Suprapubic skin (tissue), 4 donors: ENCODE data around the gene PNPLA2. TPM values are rescaled to one million over a fixed set of nuclear protein-coding genes. Genes with fewer than 3 reads are reported as not detected.

ENCODE experiments used
- DNase-seq, 2 donors: peaks; one replicate each; pipeline ENCODE4 v3.0.0-alpha.2; 2019; ENCODE audit warnings: low spot score in 2 of 2
- H3K27ac ChIP-seq: fragments of 200-600 bp; sonication (generic); one replicate; pipeline ENCODE4 v1.5.1; 2019
- H3K27me3 ChIP-seq: fragments of 200-600 bp; sonication (generic); one replicate; pipeline ENCODE4 v1.5.1; 2019
- H3K36me3 ChIP-seq: fragments of 200-600 bp; sonication (generic); one replicate; pipeline ENCODE4 v1.5.1; 2019
- H3K4me1 ChIP-seq: fragments of 200-600 bp; sonication (generic); one replicate; pipeline ENCODE4 v1.5.1; 2019
- H3K4me3 ChIP-seq: fragments of 200-600 bp; sonication (generic); one replicate; pipeline ENCODE4 v1.5.1; 2019; ENCODE audit warnings: mild to moderate bottlenecking
- H3K9me3 ChIP-seq: fragments of 200-600 bp; sonication (generic); one replicate; pipeline ENCODE4 v1.5.1; 2019
- CTCF ChIP-seq, 2 donors: fragments of 200-600 bp in 1 of 2; fragments of 450-650 bp in 1 of 2; sonication (generic) in 1 of 2; IDR thresholded peaks; one replicate each; pipeline ENCODE4 v1.5.1; 2016 to 2019; ENCODE audit warnings: antibody characterized with exemption in 2 of 2, mild to moderate bottlenecking in 1 of 2, moderate library complexity in 1 of 2
- EP300 ChIP-seq: sonication (generic); formaldehyde crosslinking; IDR thresholded peaks from one replicate; pipeline ENCODE4 v1.6.1; 2017; ENCODE audit warnings: antibody characterized with exemption
- POLR2A ChIP-seq, 2 donors: fragments of 450-650 bp; IDR thresholded peaks; one replicate each; pipeline ENCODE4 v1.6.1; 2017; ENCODE audit warnings: antibody characterized with exemption in 2 of 2, mild to moderate bottlenecking in 2 of 2, moderate library complexity in 2 of 2
- POLR2AphosphoS5 ChIP-seq, 3 donors: sonication (generic); formaldehyde crosslinking; IDR thresholded peaks; one replicate each; pipeline ENCODE4 v1.6.1; 2017; ENCODE audit warnings: antibody characterized with exemption in 3 of 3
- WGBS: methylation state at CpG from one replicate; pipeline ENCODE4 v1.1.5; 2018; 5-methylcytosine and 5-hydroxymethylcytosine counted together
- total RNA-seq, 4 donors: library from RNA; depleted of rRNA; stranded (reverse); fragments of >200 nt; gene quantifications; one replicate each; pipeline ENCODE4 v1.1.0, GENCODE V29; 2016

Gene PNPLA2
- total RNA-seq, 4 donors from 2014 or later, result 74.9 to 117 (median 85.9) TPM

GRCh38 chr11:856397-856796 lies 37.7 kb downstream of the PNPLA2 start:
- Histone ChIP-seq H3K4me3 (no peak overlapping the region), H3K27ac (no peak overlapping the region), H3K9me3 (no peaks in the 10 kb centered on the region), H3K4me1 (peaks cover 47% of the 10 kb centered on the region), H3K27me3 (no peaks in the 10 kb centered on the region), H3K36me3 (no peaks in the 10 kb centered on the region)
- DNase-seq, result no peak
- TF ChIP-seq POLR2AphosphoS5 (IDR thresholded peaks at IDR 0.05) (no peak), CTCF (IDR thresholded peaks at IDR 0.05) (no peak), POLR2A (IDR thresholded peaks at IDR 0.05) (no peak), EP300 (no peak)
- 20% methylated on average over 1 of the region's 8 CpGs for WGBS

GRCh38 chr11:858053-858761 lies 39.5 kb downstream of the PNPLA2 start:
- H3K4me1 ChIP-seq, result peaks cover 56% of the 10 kb centered on the region
- H3K9me3 ChIP-seq, result no peaks in the 10 kb centered on the region
- H3K4me3 ChIP-seq, result no peak overlapping the region
- DNase-seq, result no peak
- WGBS, result 88% methylated on average over 27 of the region's 27 CpGs
- no peak overlapping the region for H3K27ac ChIP-seq
- no peak for TF ChIP-seq EP300
- no peaks in the 10 kb centered on the region for H3K27me3 ChIP-seq
- peaks cover 12% of the 10 kb centered on the region for H3K36me3 ChIP-seq

GRCh38 chr11:858762-859339 lies 40.1 kb downstream of the PNPLA2 start:
- Histone ChIP-seq H3K27me3 (no peaks in the 10 kb centered on the region), H3K27ac (no peak overlapping the region), H3K4me3 (no peak overlapping the region), H3K4me1 (peaks cover 56% of the 10 kb centered on the region), H3K9me3 (no peaks in the 10 kb centered on the region), H3K36me3 (peaks cover 18% of the 10 kb centered on the region)
- 85% methylated on average over 37 of the region's 37 CpGs for WGBS
- DNase-seq, result no peak
- TF ChIP-seq POLR2A (IDR thresholded peaks at IDR 0.05) (no peak), EP300 (no peak), POLR2AphosphoS5 (IDR thresholded peaks at IDR 0.05) (no peak), CTCF (IDR thresholded peaks at IDR 0.05) (no peak)

DNA sequence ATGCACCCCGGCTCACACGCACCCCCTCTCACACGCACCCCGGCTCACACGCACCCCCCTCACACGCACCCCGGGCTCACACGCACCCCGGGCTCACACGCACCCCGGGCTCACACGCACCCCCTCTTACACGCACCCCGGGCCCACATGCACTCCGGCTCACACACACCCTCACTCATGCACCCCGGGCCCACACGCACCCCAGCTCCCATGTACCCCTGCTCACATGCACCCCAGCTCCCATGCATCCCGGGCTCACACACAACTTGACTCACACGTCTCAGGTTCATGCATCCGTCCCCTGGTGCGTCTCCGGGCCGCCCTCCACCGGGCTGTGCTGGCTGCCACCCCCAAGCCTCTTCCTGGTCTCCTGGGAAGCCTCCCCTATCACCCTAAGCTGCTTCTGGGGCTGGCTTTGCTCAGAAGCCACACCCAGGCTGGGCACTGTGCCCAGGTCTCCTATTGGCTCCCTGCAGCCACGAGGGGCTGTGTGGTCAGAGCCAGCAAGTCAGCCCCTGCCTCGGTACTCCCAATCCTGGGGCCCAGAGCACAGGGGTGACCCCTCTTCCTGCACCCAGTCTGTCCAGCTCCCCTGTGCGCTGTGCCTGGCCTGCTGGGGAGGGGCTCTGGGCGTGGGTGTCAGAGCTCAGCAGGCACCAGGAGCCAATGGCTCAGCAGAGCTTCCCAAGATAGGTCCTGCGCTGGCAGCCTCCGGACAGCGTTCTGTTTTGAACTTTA lies 40.8 kb downstream of the PNPLA2 start:
- peaks cover 25% of the 10 kb centered on the region for H3K36me3 ChIP-seq
- no peak for TF ChIP-seq CTCF (IDR thresholded peaks at IDR 0.05)
- no peak for TF ChIP-seq POLR2A (IDR thresholded peaks at IDR 0.05)
- TF ChIP-seq EP300, result no peak
- TF ChIP-seq POLR2AphosphoS5 (IDR thresholded peaks at IDR 0.05), result no peak
- DNase-seq, result no peak
- H3K27me3 ChIP-seq, result no peaks in the 10 kb centered on the region
- no peak overlapping the region for H3K27ac ChIP-seq
- no peaks in the 10 kb centered on the region for H3K9me3 ChIP-seq
- no peak overlapping the region for H3K4me3 ChIP-seq
- 43% methylated on average over 21 of the region's 31 CpGs for WGBS
- peaks cover 56% of the 10 kb centered on the region for H3K4me1 ChIP-seq

- Histone ChIP-seq H3K9me3 (no peaks in the 10 kb centered on the region), H3K4me3 (no peak overlapping the region), H3K4me1 (peaks cover 52% of the 10 kb centered on the region), H3K27me3 (no peaks in the 10 kb centered on the region), H3K36me3 (peaks cover 32% of the 10 kb centered on the region), H3K27ac (no peak overlapping the region)
- WGBS, result 94% methylated on average over 6 of the region's 21 CpGs
- TF ChIP-seq EP300, result no peak
- TF ChIP-seq CTCF (IDR thresholded peaks at IDR 0.05), result no peak
- DNase-seq, result no peak
Measured at GRCh38 chr11:860234-861104, 41.8 kb downstream of the PNPLA2 start.
